CD4-positive, alpha-beta T cell treated with Interleukin-17A for 1 hour (primary cell): Measurements from ENCODE around the gene CACNA2D4.

ENCODE experiments used
- DNase-seq: peaks from one replicate; pipeline ENCODE4 v3.0.0-alpha.2; 2020

The CACNA2D4 gene

DNA sequence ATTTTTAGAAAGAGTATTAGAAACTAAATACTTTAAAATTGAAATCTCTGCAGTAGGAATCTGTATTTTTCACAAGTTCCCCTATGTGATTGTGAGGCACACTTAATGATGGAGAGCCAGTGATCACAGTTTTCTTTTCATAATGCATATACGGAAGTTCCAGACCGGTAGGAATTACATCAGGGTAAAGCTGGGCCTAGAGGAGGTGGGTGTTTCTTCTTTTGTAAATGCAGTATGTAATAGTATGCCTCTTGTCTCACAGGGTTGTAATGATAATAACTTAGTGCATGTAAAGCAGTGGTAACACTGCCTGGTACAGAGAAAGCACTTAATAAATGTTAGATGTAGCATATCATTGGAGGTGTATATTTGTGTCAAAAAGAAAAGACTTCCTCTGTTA is 155.3 kb downstream of the CACNA2D4 start:
- DNase-seq: no peak

DNA sequence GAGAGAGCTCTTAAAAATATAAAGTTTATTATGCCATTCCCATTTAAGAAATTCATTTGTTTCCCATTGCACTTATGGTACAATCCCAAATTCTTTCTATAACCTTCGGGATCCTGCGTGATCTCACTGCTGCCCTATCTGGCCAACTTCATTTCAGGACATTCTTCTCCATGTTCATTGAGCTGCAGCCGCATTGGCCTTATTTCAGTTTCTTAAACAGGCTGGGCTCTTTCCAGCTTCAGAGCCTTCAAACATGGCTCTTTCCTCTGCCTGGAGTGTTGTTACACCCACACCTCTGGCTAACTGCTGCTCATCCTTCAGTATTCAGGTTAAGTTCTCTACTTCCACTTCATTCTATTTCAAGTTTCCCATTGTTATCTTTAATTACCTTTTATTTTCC is 156.6 kb downstream of the CACNA2D4 start:
- no peak for DNase-seq

DNA sequence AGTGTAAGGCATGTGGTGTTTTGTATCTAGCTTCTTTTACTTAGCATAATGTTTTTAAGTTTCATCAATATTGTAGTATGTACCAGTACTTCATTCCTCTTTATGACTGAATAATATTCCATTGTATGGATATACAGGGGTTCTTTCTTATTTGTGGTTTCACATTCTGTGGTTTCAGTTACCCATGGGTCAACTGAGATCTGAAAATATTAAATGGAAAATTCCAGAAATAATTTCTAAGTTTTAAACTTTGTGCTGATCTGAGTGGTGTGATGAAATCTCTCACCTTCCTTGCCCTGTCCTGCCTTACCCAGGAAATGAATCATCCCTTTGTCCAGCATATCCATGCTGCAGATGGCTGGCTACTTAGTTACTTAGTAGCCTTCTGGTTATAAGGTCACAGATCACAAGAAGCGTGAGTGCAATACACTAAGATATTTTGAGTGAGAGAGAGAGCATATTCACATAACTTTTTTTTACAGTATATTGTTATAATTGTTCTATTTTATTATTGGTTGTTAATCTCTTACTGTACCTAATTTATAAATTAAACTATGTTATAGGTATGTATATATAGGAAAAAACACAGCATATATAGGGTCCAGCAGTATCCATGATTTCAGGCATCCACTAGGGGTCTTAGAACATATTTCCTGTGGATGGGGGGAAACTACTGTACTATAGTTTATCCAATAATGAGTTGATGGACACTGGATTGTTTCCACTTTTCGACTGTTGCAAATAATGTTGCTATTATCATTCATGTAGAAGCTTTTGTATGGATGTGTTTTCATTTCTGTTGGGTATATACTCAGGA is 157.7 kb downstream of the CACNA2D4 start:
- no peak for DNase-seq

DNA sequence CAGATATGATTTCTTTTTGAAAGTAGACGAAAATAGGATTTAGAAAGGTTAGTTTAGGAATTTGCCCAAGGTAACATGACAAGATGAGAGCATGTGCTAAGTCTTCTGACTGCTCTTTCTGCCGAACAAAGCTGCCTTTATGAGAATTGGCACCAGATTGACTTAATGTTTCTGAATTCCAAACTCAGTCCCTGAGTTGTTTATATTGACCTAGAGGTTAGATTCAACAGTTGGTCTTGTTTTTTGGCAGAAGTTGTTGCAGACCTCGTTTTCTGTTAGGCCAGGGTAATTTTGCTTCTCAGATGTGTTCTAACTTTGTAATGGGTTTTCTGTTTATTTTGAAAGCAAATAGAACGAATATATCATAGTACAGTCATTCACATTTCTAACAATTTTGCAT is 159.6 kb downstream of the CACNA2D4 start:
- no peak for DNase-seq

DNA sequence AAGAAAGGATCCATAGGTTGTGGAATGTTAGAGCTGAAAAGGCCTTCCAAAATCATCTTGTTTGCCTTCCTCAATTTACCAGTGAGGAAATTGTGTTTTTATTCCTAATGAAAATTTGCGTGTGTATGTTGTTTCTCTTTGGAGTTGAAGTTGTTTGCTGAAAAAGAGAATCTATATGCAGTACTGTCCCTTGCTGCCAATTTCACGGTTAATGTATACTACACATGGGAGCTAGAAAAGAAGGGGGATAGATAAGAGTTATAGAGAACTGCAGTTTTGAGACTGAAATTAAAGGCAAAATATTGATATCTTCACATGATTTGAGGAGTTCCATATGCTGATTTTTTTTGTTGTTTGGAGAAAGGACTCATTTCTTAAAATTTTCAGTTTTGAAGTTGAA is 160.1 kb downstream of the CACNA2D4 start:
- no peak for DNase-seq

DNA sequence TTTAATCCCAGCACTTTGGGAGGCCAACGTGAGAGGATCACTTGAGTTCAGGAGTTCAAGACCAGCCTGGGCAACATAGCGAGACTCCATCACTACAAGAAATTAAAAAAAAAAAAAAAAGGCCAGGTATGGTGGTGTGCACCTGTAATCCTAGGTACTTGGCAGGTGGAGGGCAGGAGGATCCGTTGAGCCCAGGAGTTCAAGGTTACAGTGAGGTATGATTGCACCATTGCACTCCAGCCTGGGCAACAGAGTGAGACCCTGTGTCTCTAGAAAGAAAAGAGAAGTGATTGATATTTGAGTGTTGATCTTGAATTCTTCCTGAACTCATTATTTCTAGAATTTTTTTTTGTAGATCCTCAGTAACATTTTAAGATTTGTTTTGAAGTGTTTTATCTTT is 168.2 kb downstream of the CACNA2D4 start:
- DNase-seq: no peak

DNA sequence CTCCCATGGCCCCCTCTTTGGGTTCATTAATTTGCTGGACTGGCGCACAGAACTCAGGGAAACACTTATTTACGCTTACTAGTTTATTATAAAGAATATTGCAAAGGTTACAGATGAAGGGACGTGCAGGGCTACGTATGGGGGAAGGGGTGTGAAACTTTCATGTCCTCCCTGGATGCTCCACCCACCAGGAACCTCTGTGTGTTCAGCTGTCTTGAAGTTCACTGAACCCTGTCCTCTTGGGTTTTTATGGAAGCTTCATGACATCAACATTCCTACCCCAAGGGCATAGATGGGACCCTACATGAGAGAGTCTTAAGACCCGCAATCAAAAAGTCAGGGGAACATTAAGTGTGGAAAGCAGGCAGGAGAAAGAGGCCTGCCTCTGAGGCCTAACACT is 169.4 kb downstream of the CACNA2D4 start:
- DNase-seq: no peak

DNA sequence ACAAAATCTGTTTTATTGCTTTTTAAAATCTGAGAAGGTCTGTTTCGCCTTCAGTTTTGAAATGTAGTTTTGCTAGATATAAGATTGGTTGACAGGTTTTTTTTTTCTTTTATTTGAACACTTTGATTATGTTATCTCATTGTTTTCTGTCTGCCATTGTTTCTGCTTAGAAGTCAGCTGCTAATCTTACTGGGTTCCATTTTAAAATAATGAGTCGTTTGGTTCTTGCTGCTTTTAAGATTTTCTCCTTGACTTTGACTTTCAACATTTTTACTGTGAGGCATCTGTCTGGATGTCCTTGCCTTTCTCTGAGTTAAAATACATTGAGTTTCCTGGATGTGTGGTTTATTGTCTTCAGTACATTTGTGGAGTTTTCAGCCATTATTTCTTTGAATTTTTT is 170.8 kb downstream of the CACNA2D4 start:
- no peak for DNase-seq

DNA sequence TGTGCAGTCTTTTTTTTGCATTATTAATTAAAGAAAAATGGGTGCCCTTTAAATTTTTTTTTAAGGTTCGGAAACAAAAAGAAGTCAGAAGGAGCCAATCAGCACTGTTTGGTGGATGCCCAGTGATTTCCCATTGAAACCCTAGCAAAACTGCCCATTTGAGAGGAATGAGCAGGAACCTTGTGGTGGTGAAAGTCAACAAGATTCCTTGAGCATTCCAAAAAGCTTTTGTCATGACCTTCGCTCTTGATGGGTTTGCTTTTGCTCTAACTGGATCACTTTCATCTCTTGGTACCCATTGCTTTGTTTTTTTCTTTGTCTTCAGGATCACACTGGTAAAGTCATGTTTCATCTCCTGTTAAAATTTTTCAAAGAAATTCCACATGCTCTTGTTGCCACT is 173.5 kb downstream of the CACNA2D4 start:
- DNase-seq: no peak
